ENCODE measurements around the gene C2orf15.

DNA sequence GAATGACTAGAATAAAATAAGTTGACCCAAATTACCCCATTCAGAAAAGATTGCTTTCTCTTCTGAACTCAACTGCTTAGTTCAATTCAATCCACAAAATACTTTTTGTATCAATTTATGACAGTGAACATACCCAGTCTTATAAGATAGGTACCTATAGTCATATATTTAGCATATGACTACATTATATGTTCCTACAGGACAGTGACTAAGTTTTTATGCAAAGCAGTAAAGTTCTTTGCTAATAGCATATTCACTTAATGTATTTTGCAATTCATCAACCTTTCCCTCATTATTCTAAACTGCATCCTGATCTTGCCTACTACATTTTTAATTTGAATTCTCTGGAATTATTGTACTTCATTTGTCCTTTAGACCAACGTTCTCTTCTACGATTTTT, 30.3 kb upstream of the C2orf15 start:
- TF ChIP-seq, protein P1, sequence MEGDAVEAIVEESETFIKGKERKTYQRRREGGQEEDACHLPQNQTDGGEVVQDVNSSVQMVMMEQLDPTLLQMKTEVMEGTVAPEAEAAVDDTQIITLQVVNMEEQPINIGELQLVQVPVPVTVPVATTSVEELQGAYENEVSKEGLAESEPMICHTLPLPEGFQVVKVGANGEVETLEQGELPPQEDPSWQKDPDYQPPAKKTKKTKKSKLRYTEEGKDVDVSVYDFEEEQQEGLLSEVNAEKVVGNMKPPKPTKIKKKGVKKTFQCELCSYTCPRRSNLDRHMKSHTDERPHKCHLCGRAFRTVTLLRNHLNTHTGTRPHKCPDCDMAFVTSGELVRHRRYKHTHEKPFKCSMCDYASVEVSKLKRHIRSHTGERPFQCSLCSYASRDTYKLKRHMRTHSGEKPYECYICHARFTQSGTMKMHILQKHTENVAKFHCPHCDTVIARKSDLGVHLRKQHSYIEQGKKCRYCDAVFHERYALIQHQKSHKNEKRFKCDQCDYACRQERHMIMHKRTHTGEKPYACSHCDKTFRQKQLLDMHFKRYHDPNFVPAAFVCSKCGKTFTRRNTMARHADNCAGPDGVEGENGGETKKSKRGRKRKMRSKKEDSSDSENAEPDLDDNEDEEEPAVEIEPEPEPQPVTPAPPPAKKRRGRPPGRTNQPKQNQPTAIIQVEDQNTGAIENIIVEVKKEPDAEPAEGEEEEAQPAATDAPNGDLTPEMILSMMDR (IDR thresholded peaks at IDR 0.05; ENCODE audit: poor library complexity, severe bottlenecking) = no peak
- TF ChIP-seq, protein P2, sequence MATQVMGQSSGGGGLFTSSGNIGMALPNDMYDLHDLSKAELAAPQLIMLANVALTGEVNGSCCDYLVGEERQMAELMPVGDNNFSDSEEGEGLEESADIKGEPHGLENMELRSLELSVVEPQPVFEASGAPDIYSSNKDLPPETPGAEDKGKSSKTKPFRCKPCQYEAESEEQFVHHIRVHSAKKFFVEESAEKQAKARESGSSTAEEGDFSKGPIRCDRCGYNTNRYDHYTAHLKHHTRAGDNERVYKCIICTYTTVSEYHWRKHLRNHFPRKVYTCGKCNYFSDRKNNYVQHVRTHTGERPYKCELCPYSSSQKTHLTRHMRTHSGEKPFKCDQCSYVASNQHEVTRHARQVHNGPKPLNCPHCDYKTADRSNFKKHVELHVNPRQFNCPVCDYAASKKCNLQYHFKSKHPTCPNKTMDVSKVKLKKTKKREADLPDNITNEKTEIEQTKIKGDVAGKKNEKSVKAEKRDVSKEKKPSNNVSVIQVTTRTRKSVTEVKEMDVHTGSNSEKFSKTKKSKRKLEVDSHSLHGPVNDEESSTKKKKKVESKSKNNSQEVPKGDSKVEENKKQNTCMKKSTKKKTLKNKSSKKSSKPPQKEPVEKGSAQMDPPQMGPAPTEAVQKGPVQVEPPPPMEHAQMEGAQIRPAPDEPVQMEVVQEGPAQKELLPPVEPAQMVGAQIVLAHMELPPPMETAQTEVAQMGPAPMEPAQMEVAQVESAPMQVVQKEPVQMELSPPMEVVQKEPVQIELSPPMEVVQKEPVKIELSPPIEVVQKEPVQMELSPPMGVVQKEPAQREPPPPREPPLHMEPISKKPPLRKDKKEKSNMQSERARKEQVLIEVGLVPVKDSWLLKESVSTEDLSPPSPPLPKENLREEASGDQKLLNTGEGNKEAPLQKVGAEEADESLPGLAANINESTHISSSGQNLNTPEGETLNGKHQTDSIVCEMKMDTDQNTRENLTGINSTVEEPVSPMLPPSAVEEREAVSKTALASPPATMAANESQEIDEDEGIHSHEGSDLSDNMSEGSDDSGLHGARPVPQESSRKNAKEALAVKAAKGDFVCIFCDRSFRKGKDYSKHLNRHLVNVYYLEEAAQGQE (IDR thresholded peaks at IDR 0.05; ENCODE audit: borderline replicate concordance) = no peak
